Adrenal gland (tissue), 12 donors: ENCODE results near the gene PRM2. TPM values are rescaled to one million over a fixed set of nuclear protein-coding genes. Genes with fewer than 3 reads are reported as not detected.

Experiments
- DNase-seq, 7 donors: peaks; one replicate each; pipeline ENCODE4 v3.0.0-alpha.2; 2019 to 2020
- H3K27ac ChIP-seq, 5 donors: fragments of 200-600 bp; sonication (generic) in 4 of 5; 1 replicate in 3 of 5; 2 replicates in 2 of 5; pipeline versions ENCODE4 v1.5.1 to v1.8.0; 2016 to 2020; ENCODE audit warnings: mild to moderate bottlenecking in 1 of 5
- H3K27me3 ChIP-seq: fragments of 200-600 bp; 2 replicates; pipeline ENCODE4 v1.8.0; 2021
- H3K36me3 ChIP-seq, 2 donors: fragments of 200-600 bp; replicated peaks in 1 of 2; 1 replicate in 1 of 2; 2 replicates in 1 of 2; pipeline versions ENCODE4 v1.5.1 to v1.8.0; 2018 to 2022
- H3K4me1 ChIP-seq, 2 donors: fragments of 200-600 bp; replicated peaks in 1 of 2; 1 replicate in 1 of 2; 2 replicates in 1 of 2; pipeline versions ENCODE4 v1.5.1 to v1.8.0; 2018 to 2021
- H3K4me3 ChIP-seq, 4 donors: fragments of 200-600 bp; sonication (generic) in 3 of 4; one replicate each; pipeline ENCODE4 v1.5.1; 2016 to 2018
- H3K9me3 ChIP-seq, 3 donors: fragments of 200-600 bp; sonication (generic) in 1 of 3; replicated peaks in 1 of 3; 1 replicate in 2 of 3; 2 replicates in 1 of 3; pipeline versions ENCODE4 v1.5.1 to v1.8.0; 2016 to 2021
- POLR2A ChIP-seq, 2 donors: fragments of 450-650 bp; IDR thresholded peaks; one replicate each; pipeline ENCODE4 v1.6.1; 2017; ENCODE audit warnings: antibody characterized with exemption in 2 of 2, mild to moderate bottlenecking in 2 of 2, moderate library complexity in 1 of 2
- WGBS, 4 donors: extraction: QIAGEN DNeasy Blood & Tissue Kit in 2 of 4; methylation state at CpG; one replicate each; pipeline versions ENCODE4 v1.1.5 to v1.1.7; 2013 to 2017; 5-methylcytosine and 5-hydroxymethylcytosine counted together
- intact Hi-C, 2 donors: fragments of 100-400 bp; cut with DNase I; formaldehyde crosslinking; loops; one replicate each; pipeline versions ENCODE4 v1.14.1 to v1.15.0; 2022 to 2023
- polyA plus RNA-seq, 3 donors: library from polyadenylated mRNA; stranded (reverse); fragments of 200-250 nt in 2 of 3; fragments of 350-450 nt in 1 of 3; fragmentation: Illumina TruSeq in 1 of 3; extraction: RNeasy Lipid Tissue Mini Kit (QIAGEN cat#74804) in 1 of 3; gene quantifications; one replicate each; pipeline ENCODE4 v1.2.3, GENCODE V29; 2013 to 2014
- total RNA-seq, 9 donors: library from RNA; depleted of rRNA in 4 of 9; stranded (reverse); fragments of >200 nt in 4 of 9; fragments of 120-200 nt in 1 of 9; fragmentation: NEBNext Ultra II Directional in 1 of 9; extraction: Animal tissue kit (Norgen Biotek cat#: 25700) in 1 of 9; gene quantifications; one replicate each; pipeline versions ENCODE4 v1.1.0 to v1.2.4, GENCODE V29; 2013 to 2023
- TF ChIP-seq, protein P1 (sequence below), 6 experiments: fragments of 450-650 bp in 4 of 6; fragments of 200-600 bp in 2 of 6; sonication (generic) in 1 of 6; IDR thresholded peaks; 1 replicate in 5 of 6; 2 replicates in 1 of 6; pipeline versions ENCODE4 v1.5.1 to v1.8.0; 2016 to 2021; ENCODE audit warnings: antibody characterized with exemption in 6 of 6, mild to moderate bottlenecking in 2 of 6, moderate library complexity in 1 of 6
- donor health status: healthy with polysubstance abuse.
- donor health status: Bipolar disorder and iron deficiency.
- donor health status: DM: yes; HTN: yes; CAD: no.
- donor health status: DM: no; HTN: no; CAD: no.
- donor health status: DM: no; HTN: no; CAD: no.
- donor health status: DM: yes; HTN: yes; CAD: no.

The PRM2 gene
- total and polyA plus RNA-seq, 12 donors = not detected

- WGBS, 4 donors = 58 to 68% (median 65%) methylated on average over 18 of the region's 18 CpGs
- TF ChIP-seq, protein P1, sequence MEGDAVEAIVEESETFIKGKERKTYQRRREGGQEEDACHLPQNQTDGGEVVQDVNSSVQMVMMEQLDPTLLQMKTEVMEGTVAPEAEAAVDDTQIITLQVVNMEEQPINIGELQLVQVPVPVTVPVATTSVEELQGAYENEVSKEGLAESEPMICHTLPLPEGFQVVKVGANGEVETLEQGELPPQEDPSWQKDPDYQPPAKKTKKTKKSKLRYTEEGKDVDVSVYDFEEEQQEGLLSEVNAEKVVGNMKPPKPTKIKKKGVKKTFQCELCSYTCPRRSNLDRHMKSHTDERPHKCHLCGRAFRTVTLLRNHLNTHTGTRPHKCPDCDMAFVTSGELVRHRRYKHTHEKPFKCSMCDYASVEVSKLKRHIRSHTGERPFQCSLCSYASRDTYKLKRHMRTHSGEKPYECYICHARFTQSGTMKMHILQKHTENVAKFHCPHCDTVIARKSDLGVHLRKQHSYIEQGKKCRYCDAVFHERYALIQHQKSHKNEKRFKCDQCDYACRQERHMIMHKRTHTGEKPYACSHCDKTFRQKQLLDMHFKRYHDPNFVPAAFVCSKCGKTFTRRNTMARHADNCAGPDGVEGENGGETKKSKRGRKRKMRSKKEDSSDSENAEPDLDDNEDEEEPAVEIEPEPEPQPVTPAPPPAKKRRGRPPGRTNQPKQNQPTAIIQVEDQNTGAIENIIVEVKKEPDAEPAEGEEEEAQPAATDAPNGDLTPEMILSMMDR (IDR thresholded peaks at IDR 0.05) = no peak
- TF ChIP-seq POLR2A (IDR thresholded peaks at IDR 0.05) = no peak
- H3K27me3 ChIP-seq = no peaks in the 10 kb centered on the region
- H3K4me3 ChIP-seq = no peak overlapping the region
- DNase-seq = peak in 3 of 7 donors; percentile 29 to 50 (median 36)
- intact Hi-C loops = no loop called here
- no peaks in the 10 kb centered on the region for H3K9me3 ChIP-seq
- no peaks in the 10 kb centered on the region for H3K36me3 ChIP-seq
- no peak overlapping the region for H3K27ac ChIP-seq
- H3K4me1 ChIP-seq = no peaks in the 10 kb centered on the region
These were observed 27.3 kb upstream of the PRM2 start for GRCh38 chr16:11303405-11304138.

DNA sequence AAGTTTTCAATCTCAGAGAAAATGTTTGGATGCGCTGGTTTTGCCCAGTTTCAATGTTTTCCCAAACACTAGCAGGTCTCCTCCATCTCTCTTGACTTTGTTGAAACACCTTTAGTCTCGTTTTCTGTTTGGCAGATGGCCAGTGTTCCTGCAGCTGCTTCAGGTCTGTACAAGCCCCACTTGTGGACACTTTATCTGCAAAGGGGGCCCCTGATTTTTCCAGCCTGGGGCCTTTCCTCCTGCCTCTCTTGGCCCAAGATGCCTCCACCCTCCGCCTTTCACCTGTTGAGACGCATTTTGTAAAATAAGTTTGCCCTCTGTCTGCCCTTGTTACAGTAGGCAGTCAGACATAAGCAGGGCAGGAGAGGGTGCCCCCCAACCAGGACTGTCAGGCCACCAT is 26.7 kb upstream of the PRM2 start:
- no peak overlapping the region for H3K27ac ChIP-seq
- no peaks in the 10 kb centered on the region for H3K9me3 ChIP-seq
- H3K36me3 ChIP-seq = no peaks in the 10 kb centered on the region
- intact Hi-C loops = no loop called here
- WGBS, 4 donors = 79 to 89% (median 83%) methylated on average over 4 of the region's 4 CpGs
- H3K4me3 ChIP-seq = no peak overlapping the region
- no peaks in the 10 kb centered on the region for H3K4me1 ChIP-seq
- no peak for DNase-seq
- TF ChIP-seq, protein P1 (IDR thresholded peaks at IDR 0.05) = no peak
- TF ChIP-seq POLR2A (IDR thresholded peaks at IDR 0.05) = no peak
- H3K27me3 ChIP-seq = no peaks in the 10 kb centered on the region

GRCh38 chr16:11301645-11302501 is 25.6 kb upstream of the PRM2 start:
- no peaks in the 10 kb centered on the region for H3K9me3 ChIP-seq

GRCh38 chr16:11300560-11300892 is 24.2 kb upstream of the PRM2 start:
- 86 to 91% (median 88%) methylated on average over 7 of the region's 7 CpGs for WGBS, 4 donors
- TF ChIP-seq POLR2A (IDR thresholded peaks at IDR 0.05) = no peak
- TF ChIP-seq, protein P1 (IDR thresholded peaks at IDR 0.05) = no peak
- intact Hi-C loops = no loop called here
- no peak overlapping the region for H3K4me3 ChIP-seq
- H3K27me3 ChIP-seq = no peaks in the 10 kb centered on the region
- H3K36me3 ChIP-seq = no peaks in the 10 kb centered on the region
- H3K4me1 ChIP-seq = peaks cover 0 to 7% of the 10 kb centered on the region in 2 donors
- H3K27ac ChIP-seq = no peak overlapping the region
- H3K9me3 ChIP-seq = no peaks in the 10 kb centered on the region
- DNase-seq = no peak

More at GRCh38 chr16:11301645-11302501, 25.6 kb upstream of the PRM2 start:
- intact Hi-C loops = no loop called here
- Histone ChIP-seq H3K4me1 (peaks cover 0 to 7% of the 10 kb centered on the region in 2 donors), H3K27ac (no peak overlapping the region), H3K36me3 (no peaks in the 10 kb centered on the region), H3K4me3 (no peak overlapping the region), H3K27me3 (no peaks in the 10 kb centered on the region)
- no peak for DNase-seq
- no peak for TF ChIP-seq POLR2A (IDR thresholded peaks at IDR 0.05)
- TF ChIP-seq, protein P1 (IDR thresholded peaks at IDR 0.05) = no peak
- 58 to 85% (median 71%) methylated on average over 4 of the region's 4 CpGs for WGBS, 4 donors
